ENCODE results near the gene FOXO4.

FOXO4 gene

GRCh38 chrX:71100581-71101505 is 5.2 kb downstream of the FOXO4 start:
- no peak for DNase-seq

GRCh38 chrX:71102292-71102691 is 6.6 kb downstream of the FOXO4 start:
- DNase-seq = no peak

GRCh38 chrX:71103110-71103983 is 7.7 kb downstream of the FOXO4 start:
- no peak for DNase-seq

GRCh38 chrX:71105628-71106027 is 10.0 kb downstream of the FOXO4 start:
- no peak for DNase-seq

GRCh38 chrX:71106427-71106826 is 10.8 kb downstream of the FOXO4 start, which contains the start of gene CXorf65:
CXorf65 (minus strand) TSS chrX:71106740; CDS start chrX:71106556, 184 bp downstream.
- DNase-seq = no peak

GRCh38 chrX:71107245-71107644 is 11.6 kb downstream of the FOXO4 start:
- no peak for DNase-seq

GRCh38 chrX:71107762-71108360 is 12.2 kb downstream of the FOXO4 start:
- no peak for DNase-seq

GRCh38 chrX:71109051-71109450 is 13.4 kb downstream of the FOXO4 start:
- no peak for DNase-seq

GRCh38 chrX:71111141-71111843 is 15.6 kb downstream of the FOXO4 start, which contains the start of gene IL2RG:
IL2RG (minus strand) TSS chrX:71111577; CDS start chrX:71111539, 38 bp downstream.
- peak; percentile 66 for DNase-seq

- DNase-seq = no peak
These were observed 16.3 kb downstream of the FOXO4 start for GRCh38 chrX:71111921-71112431.

- DNase-seq = no peak
These were observed 21.7 kb downstream of the FOXO4 start for GRCh38 chrX:71117358-71117757.

GRCh38 chrX:71118032-71118984 is 22.7 kb downstream of the FOXO4 start, which contains the start of gene MED12:
MED12 (plus strand) TSS chrX:71118596; CDS start chrX:71118755, 159 bp downstream.
- DNase-seq = peak; percentile 72

- DNase-seq = no peak
These were observed 23.4 kb downstream of the FOXO4 start for GRCh38 chrX:71118985-71119535.

GRCh38 chrX:71128166-71128833 is 32.6 kb downstream of the FOXO4 start:
- DNase-seq = no peak

- peak; percentile 74 for DNase-seq
These were observed 33.5 kb downstream of the FOXO4 start for GRCh38 chrX:71128915-71129765.

- DNase-seq = no peak
These were observed 35.9 kb downstream of the FOXO4 start for GRCh38 chrX:71131510-71131909.

- DNase-seq = no peak
These were observed 44.8 kb downstream of the FOXO4 start for GRCh38 chrX:71140440-71140839.

GRCh38 chrX:71143508-71143907 is 47.9 kb downstream of the FOXO4 start:
- no peak for DNase-seq

- no peak for DNase-seq
These were observed 49.0 kb downstream of the FOXO4 start, which contains the start of gene NLGN3 for GRCh38 chrX:71144651-71145050. NLGN3 (plus strand) TSS chrX:71144841; CDS start chrX:71147750, 2,909 bp downstream.
